OCI-M2 (cell line): ENCODE results near the gene RNF212.
"Not testable (repeated sequence)": the region's sequence is repeated elsewhere in the genome, so short reads cannot be mapped to it uniquely, and the experiment has no call there.

Experiments used
- DNase-seq: peaks from one replicate; lab custom pipeline; 2025; ENCODE audit not compliant: unreplicated experiment; lab: John Stamatoyannopoulos, UW

RNF212 gene

DNA sequence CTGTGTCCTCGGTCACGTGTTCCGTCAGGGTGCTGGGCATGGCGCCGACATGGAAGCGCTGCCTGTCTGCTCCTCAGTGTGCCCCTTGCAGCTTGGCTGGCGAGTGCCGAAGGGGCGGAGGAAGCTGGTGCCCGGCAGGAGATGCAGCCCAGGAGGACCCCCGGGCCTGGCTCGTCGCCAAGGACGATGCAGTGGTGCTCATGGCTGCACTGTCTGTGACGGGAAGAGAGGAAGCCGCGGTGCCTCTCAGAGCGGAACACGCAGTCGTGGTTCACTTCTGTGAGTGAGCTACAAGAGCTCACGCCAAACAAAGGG is 63.8 kb downstream of the RNF212 start:
- DNase-seq, result no peak

DNA sequence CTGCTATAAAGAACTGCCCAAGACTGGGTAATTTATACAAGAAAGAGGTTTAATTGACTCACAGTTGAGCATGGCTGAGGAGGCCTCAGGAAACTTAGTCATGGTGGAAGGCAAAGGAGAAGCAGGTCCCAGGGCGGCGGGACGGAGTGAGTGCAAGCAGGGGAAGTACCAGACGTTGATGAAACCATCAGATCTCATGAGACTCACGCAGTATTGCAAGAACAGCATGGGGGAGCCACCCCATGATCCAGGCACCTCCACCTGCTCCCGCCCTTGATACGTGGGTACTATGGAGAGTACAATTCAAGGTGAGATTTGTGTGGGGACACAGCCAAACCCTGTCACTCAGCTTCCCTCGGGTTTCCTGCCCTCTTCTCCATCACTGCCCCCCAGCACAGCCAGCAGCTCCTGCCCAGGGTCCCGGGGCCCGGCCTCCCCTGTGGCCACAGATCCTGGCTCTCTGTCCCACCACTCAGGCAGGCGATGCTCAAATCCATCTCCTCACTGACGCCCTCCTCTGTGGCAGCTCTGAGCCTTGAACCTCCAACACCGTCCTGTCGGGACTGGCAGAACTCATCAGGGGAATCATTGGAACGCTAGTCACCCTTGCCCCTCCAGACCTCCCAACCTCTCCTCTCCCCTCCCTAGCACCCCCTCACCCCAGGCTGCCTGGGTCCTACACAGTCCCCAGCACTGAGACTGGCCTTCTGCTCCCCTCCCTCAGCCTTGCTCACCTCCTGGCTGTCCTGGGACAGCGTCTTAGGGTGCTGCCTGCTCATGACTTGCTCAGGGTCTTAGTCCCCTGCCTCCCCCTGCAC is 64.4 kb downstream of the RNF212 start:
- no peak for DNase-seq

DNA sequence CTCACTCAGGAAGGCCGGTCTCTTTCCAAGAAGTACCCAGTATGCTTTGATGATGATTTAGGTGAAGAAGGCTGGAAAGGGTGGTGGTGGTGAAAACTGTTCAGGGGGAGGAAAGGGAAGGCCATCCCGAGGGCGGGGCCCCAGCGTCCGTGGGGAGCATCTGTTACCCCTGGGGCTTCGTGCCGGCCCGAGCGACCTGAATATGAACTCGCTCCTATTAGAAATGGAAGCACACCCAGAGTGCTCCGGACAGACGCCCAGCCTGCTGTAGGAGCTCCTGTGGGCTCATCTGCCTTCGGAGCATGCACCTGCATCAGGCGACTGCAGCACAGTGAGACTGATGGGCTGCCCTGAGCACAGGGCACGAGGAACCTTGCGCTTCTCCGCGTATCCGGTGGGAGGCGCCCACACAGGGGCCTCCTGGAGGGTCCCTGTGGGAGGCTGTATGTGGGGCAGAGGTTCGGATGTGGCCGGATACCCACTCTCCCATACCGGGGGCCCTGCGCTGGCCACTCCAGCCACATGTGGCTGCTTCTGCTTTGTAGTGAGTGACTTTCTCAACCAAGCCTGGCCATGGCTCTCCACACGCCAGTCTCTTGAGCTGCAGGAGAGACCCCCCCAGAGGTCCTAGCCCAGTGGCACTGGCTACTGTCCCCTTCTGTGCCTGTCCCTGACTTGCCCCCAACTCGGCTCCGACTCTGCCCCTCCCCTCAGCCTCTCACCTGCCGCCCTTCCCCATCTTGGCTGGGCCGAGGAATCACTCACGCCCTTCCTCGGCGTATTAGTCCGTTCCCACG is 65.2 kb downstream of the RNF212 start:
- no peak for DNase-seq

DNA sequence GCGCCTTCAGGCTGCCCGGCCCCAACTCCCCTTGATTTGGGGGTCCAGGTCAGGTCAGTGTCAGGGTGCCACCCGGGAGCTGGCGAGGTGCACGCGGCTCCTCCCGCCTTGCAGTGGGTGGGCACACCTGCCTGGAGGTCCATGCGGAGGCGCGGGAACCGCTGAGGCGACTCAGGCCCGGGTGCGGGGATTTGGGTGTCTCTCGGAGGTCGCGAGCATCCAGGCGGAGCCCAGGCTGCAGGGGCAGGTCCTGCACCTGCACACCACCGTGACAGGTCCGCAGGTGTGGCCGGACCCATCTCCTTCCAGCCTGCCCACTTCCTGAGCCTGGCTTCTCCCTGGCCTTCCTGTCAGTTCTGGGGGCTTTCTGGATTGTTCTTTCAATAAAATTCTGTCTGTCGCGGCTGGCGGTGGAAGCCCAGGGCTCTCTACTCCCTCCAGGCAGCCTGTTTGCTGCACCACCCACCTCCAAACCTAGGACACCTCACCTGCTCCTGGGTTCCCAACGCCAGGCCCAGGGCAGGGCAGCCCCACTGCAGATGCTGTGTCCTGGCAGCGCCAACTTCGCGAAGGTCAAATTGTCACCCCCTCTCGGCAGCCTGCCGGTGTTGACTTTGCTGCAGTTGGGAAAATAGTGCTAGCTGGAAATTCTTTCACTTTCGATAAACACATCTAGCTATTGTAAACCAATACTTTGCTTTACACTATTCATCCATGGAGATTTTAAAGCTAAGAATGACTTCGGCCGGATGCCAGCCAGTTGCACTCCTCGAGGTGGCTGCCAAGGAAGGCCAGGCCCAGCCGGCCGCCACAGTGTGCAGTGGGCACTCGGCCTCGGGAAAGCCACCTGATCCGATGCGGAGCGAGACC is 66.0 kb downstream of the RNF212 start:
- DNase-seq, result no peak

DNA sequence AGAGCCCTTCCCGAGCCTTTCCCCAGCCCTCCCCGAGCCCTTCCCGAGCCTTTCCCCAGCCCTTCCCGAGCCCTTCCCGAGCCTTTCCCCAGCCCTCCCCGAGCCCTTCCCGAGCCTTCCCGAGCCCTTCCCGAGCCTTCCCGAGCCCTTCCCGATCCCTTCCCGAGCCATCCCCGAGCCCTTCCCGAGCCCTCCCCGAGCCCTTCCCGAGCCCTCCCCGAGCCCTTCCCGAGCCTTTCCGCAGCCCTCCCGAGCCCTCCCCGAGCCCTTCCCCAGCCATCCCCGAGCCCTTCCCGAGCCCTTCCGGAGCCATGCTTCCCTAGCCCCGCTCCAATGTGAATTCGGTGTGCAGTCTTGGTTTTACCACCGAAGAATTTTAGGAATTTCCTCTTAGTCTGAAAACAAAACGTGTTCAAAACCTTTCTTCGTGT is 66.8 kb downstream of the RNF212 start:
- not testable (repeated sequence) for DNase-seq

DNA sequence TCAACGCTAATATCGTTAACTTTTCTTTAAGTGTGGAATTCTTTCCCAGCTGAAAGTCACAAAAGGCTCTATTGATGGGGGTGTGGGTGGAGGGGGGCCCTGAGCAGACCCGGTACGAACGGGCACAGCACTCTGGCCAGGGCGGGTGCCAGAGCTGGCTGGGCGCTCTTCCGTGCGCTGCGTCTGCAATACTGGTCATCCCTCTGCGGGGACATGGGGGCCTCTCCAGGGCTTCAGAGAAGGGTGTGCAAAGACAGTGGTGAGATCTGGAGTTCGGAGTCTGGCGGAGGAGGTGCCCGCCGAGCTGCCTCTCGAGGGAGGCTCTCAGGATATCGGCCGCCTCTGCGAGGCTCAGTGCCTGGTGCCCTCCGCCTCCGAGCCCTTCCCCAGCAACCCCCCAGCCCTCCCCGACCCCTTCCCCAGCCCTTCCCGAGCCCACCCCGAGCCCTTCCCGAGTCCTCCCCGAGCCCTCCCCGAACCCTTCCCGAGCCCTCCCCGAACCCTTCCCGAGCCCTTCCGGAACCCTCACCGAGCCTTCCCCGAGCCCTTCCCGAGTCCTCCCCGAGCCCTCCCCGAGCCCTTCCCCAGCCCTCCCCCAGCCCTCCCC is 67.7 kb downstream of the RNF212 start:
- DNase-seq, result no peak

DNA sequence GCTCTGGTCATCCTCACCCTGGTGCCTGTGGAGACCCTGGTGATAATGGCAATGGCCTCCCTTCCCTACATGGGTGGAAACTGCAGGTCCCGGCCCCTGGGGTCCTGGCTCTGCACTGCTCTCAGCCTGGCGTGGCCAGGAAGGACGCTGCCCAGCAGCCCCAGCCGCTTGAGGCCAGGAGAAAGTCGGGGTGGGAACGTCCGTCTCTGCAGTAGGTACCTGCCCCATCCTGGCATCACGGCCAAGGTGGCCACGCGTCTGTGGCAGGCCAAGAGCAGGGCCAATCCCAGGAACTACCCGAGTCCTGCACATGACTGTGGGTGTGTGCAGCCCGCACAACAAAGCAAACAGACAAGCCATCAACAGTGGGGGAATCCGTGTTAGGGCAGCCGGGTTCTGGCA is 68.2 kb downstream of the RNF212 start:
- no peak for DNase-seq

DNA sequence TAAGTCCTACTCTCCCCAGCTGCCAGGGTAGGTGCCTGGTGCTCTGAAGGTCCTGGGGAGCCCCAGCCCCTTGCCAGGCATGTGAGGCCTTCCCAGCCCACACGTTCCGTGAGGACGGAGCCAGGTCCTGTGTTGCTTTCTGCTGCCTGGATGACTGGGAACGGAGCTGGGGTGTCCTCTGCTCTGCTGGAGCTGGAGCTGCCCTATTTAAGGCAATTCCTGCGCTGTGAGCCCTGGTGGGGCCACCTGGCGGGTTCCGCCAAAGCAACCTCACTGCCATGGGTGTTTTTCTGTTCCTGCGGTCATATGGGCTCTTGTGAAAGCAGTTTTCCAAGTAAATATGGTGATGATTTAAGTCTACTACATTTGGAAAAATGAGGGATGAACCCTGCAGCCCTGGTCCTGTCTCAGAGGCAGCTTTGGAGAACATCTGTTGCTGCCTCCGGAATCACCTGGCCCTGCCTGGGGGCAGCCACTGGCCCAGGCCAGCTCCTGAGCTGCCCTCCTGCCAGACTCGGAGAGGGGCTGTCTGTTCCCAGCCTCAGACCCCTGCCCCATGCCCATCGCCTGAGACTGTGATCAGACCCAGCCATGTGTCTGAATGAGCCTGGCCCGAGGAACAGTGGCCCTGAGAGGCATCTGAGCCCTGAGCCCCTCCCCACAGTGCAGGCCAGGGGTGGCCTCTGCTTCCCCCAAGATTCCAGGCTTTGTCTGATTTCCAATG is 68.7 kb downstream of the RNF212 start:
- no peak for DNase-seq

DNA sequence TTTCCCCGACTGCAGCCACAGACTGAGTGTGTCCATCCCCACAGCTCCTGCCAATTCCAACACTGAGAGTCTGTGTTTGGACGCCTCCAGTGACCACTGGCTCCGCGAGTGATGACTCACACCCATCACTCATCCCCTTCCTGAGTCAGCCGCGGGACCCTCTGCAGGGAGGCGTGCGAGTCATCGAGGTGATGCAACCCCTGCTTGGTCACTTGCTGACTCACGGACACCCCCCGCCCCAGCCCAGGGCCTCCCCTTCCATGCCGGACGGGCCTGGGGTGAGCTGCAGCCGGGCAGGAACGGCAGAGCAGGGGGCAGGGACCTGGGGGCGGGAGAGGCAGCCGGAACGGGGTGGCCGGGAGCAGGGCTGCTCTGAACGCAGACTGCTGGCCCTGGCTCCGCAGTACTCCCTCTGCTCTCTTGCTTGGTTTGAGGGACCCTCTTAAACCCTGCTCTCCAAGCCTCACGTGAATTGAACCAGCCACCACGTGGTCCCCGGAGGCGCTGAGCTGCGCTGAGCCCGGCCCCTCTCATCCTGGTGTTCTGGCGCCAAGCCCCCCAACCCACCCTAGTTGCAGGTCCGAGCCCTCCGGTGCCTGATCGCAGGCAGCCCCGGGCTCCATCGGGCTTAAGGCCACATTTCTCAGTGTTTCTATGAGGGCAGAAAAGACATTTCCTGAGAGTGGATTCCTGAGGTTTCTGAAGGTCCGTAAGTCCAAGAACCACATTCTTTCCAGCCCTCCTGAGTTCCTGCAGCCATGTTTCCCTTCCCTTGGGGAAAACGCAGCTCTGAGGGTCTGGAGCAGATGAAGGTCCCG is 69.5 kb downstream of the RNF212 start:
- peak; percentile 1 for DNase-seq

DNA sequence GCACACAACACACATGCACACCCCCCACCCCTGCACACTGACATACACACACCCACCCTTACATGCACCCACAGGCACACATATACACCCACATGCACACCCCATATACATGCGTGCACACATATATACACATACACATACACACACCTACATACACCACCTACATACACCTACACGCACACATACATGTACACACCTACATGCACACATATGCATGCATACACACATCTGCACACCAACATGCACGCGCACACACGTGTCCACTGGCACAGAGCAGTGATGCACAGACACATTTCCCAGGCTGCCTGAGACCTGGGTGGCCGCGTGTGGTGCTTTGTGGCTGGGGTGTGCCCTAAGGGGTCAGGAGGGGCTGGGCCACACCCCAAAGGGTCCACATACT is 70.2 kb downstream of the RNF212 start:
- DNase-seq, result no peak

DNA sequence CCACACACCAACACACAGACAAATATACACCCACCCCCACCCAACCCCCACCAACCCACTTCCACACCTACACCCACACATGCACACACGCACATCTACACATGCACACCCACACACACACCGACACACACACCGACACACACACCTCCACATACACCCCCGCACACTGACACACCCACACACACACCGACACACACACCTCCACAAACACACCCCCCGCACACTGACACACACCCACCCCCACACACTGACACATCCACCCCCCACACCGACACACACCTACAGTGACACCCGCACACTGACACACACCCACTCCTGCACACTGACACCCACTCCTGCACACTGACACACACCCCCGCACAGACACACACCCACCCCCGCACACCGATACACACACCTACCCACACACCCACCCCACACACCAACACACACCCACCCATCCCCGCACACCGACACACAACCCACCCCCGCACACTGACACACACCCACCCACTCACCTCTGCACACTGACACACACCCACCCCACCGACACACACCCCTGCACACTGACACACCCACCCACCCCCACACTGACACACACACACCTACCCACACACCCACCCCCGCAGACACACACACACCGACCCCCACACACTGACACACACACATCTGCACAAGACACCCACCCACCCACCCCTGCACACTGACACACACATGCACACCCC is 70.9 kb downstream of the RNF212 start:
- no peak for DNase-seq

DNA sequence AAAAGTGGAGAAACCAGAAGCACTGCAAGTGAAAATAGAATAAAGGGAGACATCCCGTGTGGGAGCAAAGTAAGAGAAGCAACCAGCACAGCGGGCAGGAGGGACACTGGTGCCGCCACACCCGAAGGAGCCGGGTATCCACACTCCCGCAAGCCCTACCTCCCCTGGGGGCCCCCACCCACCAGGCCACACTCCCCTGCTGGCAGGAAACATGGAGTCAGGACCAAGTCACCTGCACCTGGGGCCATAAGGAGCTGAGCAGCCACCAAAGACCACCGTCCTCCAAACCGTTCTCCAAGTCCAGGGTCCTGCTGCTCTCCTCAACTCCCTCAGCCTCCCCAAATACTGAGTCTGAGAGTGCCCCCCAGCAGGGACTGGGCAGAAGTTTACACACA is 71.4 kb downstream of the RNF212 start:
- DNase-seq, result no peak

DNA sequence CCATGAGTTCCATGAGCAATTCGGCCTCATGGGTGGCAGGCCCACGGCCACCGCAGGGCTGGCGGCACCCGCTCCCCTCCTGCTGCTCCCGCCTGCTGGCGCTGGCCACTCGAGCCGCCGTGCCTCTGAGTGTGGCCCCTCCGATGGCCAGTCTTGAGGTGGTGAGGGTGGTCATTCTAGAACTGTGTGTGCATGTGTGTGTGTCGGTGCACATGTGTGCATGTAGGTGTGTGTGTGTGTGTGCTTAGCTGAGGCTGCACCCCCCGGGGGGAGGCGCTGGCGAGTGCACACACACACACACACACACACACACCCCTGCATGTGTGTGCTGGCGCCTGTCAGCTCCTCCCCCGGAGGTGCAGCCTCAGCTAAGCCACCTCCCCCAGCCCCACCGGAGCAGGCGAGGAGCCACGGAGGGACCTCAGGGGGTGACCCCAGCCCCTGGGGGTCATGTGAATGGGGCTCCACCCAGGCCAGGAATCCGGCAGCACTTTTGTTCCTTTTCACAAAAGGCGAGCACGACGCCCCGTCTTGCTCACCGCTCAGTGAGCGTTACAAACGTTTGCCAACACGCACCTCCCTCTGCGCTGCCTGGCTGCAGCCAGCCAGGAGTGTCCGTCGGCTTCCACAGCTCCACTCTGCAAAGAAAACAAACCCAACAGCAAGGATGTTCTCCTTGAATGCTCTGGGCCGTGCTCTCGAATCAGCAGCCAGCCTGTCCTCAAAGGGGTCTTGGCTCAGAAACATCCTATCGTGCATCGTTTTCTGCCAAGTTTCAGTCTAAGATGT is 72.0 kb downstream of the RNF212 start:
- no peak for DNase-seq

DNA sequence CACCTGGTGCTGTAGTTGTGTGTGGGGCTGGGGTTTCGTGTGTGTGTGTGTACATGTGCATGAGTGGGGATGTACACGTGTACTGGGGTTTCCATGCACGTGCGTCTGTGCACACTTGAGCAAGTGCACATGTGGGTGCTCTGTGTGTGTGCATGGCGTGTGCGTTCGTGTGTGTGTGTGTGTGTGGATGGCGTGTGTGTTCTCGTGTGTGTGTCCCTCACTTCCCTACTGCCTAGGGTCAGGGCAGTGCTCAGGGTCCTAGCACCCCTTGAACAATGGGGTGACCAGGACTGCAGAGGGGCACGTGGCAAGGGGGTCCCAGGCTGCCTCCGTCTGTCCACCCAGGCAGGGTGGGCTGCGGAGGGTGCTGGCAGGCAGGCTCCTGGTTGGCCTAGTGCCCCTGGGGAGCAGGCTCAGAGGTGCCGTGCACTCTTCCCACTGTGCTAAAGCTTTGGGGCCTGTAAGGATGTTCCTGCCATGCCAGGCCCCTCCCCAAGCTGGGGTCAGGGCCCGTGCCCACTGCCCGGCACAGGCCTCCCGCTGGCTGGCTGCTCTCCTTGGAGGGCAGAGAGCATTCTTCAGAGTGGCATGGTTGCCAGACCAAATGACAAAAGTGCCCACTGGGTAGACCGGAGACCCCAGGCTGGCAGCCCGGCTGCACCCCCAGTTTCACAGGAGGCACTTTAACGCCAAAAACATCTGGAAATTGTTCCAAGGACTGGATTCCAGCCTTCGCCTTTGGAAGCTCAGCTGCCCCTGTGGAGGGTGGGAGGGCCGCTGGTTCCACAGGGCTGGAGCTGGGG is 72.8 kb downstream of the RNF212 start:
- no peak for DNase-seq

DNA sequence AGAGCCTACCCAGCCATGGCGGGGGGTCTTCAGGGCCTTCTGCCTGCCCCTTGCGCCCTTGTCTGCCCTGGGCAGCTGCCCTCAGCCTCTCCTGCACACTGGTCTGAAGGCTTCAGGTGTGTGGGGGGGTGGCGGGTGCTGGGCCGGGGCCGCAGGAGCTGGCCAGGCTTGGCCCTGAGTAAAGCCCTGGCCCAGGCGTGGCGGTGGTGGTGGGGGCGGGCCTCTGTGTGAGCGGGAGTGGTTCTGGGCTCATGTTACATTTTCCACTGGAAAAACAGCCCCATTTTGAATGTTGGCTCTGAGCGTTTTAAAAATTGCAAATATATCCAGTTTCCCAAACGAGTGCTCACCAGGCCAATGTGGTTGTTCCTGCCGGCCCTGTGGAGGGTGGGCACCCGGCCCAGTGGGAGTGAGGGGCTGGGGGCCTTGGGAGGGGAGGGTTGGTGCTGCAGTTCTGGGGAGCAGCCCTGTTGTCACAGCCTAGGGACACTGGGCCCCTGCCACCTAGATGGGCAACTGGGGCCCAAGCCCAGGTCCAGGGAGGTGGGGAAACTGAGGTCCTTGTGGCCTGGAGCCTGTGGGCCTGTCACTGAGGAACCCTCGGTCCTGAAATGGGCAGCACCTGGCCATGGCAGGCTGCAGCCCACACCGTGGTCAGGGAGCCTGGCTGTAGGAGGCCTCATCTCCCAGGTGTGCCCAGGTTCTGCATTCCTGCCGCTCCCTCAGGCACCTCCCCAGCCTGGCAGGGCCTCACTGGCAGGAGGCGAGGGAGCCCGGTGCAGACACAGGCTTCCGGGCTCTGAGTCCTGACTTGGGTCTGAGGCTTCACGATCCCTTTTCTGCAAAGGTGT is 73.6 kb downstream of the RNF212 start:
- DNase-seq, result no peak

DNA sequence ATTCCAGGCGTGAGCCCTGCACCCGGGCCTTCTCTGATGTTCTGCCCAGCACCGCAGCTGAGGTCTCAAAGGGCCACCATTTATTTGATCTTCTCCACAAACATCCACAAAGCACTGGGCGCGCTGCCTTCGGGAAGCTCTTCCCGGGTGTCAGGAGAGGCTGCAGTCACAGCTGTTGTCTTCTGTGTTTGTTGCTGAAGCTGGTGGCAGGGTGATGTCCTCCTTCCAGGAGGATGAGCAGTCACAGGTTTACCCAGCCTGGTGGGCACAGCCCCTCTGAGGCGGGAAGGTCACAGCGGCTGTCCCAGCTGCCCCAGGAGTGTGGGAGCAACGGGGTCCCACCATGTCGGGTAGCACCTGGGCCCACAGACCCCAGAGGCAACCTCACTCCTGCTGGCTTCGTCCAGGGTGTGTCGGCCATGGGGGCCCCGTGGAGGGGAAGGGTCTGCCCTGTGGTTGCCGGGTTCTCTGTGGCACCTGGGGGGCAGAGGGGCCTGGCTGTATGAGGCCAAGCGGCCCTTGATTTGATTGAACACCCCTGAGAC is 74.3 kb downstream of the RNF212 start:
- DNase-seq, result no peak
